Fibroblast of mammary gland (primary cell): Measurements from ENCODE around the gene OR52W1.

Experiments
- DNase-seq: peaks from one replicate; pipeline ENCODE4 v3.0.0-alpha.2; 2010; ENCODE audit warnings: low read depth
- H3K4me3 ChIP-seq: 2 replicates; pipeline ENCODE4 v1.5.1; 2011; ENCODE audit warnings: low read depth, mild to moderate bottlenecking, low read length, moderate library complexity; ENCODE audit not compliant: control insufficient read depth
- TF ChIP-seq, protein P1 (sequence below): conservative IDR thresholded peaks from 2 replicates; pipeline ENCODE4 v1.5.1; 2011; ENCODE audit warnings: low read depth, low read length, inconsistent platforms; ENCODE audit not compliant: control insufficient read depth, insufficient read depth

Gene OR52W1

DNA sequence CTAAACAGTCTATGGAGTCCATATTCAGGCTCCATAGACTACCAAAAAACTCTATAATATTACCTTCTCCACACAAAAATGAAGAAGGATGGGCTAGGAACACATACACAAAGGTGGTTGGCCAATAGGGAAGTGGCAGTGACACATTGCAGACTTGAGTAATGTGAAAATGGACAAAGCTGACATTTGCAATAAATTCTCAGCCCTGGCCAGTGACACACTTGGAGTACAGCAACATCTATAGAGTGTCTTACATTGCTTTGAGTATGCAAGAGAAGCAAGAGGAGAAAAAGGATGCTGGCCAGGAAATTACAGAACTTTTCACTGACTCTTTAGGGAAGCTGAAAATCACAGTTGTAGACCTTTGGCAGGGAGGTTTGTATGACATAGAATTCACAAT lies 7.3 kb upstream of the OR52W1 start:
- TF ChIP-seq, protein P1, sequence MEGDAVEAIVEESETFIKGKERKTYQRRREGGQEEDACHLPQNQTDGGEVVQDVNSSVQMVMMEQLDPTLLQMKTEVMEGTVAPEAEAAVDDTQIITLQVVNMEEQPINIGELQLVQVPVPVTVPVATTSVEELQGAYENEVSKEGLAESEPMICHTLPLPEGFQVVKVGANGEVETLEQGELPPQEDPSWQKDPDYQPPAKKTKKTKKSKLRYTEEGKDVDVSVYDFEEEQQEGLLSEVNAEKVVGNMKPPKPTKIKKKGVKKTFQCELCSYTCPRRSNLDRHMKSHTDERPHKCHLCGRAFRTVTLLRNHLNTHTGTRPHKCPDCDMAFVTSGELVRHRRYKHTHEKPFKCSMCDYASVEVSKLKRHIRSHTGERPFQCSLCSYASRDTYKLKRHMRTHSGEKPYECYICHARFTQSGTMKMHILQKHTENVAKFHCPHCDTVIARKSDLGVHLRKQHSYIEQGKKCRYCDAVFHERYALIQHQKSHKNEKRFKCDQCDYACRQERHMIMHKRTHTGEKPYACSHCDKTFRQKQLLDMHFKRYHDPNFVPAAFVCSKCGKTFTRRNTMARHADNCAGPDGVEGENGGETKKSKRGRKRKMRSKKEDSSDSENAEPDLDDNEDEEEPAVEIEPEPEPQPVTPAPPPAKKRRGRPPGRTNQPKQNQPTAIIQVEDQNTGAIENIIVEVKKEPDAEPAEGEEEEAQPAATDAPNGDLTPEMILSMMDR, result no peak
- H3K4me3 ChIP-seq, result no peak overlapping the region
- DNase-seq, result no peak

DNA sequence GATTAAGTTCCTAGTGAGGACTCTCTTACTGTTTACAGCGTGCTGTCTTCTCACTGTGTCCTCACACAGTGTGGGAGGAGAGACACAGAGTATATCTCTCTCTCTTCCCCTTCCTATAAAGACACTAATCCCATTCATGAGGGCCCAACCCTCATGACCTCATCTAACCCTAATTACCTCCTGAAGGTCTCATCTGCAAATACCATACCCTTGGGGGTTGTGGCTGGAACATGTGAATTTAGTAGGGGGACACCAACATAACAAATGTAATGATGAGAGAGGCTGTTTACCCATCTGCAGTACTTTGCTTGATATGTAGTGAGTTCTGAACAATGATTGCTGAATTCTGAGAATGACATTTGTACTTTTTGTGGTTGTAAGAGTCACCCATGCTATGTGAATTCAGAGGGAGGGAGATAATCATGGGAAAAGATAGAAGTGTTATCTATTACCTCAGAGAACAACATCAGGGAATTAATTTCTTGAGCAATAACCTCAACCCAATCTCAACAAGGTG lies 4.9 kb upstream of the OR52W1 start:
- DNase-seq, result peak; percentile 5
- no peak overlapping the region for H3K4me3 ChIP-seq
- TF ChIP-seq, protein P1, result no peak

DNA sequence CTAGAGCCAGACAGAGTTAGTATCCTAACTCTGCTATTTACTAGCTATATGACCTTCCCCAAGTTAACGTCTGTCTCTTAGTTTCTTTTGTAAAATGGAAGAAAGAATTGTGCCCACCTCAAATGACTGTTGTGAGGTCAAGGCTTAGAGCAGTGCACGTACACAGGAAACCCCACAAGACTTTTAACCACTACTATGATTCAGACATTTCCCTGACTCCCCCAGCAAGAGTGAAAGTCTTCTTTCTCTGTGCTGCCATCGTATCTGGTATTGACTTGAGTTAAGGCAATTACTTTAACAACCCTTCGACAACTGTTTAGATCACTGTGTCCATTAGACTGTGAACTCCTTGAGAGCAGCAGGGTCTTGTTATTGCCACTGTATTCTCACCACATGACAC lies 2.6 kb upstream of the OR52W1 start:
- TF ChIP-seq, protein P1, result no peak
- DNase-seq, result no peak
- H3K4me3 ChIP-seq, result no peak overlapping the region

DNA sequence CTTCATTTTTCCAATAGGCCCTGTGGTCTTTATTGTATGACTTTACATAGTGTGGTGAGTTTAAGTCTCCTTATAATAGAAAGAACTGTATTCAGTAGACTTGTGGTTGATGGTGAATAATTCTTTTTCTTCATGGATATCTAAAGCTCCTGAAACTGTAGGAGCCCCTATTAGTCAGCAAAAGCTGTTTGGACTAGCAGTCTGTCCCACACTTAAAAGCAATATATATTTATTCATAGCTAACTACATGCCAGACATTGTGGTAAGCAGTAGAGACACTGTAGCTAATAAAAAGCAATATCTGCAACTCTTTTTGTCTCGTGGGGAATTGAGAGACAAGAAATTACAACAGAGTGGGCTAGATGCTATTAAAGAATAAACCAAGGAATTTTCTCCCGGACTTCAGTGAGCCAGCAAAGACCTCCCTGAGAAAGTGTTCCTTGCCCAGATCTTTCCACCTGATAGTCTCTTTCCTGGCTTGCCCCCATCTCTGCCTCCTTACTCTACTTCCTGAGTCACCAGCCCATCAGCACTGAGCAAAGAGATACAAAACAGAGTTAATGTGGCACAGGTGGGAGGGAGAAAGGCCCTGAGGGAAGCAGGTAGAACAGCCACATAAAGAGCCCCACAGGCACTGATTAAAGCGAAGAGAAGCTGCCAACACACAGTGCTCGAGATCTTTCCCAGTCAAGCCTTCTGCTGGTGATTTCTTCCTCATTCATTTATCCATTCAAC lies 1.4 kb upstream of the OR52W1 start:
- no peak overlapping the region for H3K4me3 ChIP-seq
- TF ChIP-seq, protein P1, result no peak
- no peak for DNase-seq

DNA sequence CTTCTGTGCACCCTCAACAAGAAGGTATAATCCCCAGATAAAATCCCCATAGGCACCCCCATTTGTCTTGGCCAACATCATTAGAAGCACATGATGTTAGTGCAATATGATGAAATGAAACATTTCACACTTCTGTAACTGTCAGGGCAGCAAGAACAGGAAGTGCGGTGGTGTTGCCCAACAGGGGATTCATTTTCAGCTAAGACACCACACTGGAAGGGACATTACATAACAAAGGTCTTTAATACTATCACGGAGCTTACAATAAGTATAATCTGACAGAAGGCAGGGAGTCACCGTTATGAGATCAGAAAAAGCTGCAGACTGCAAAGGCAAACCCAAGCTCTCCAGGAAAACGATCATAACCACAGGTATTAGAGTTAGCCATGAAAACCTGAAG lies 2.0 kb downstream of the OR52W1 start:
- no peak overlapping the region for H3K4me3 ChIP-seq
- DNase-seq, result no peak
- TF ChIP-seq, protein P1, result no peak

DNA sequence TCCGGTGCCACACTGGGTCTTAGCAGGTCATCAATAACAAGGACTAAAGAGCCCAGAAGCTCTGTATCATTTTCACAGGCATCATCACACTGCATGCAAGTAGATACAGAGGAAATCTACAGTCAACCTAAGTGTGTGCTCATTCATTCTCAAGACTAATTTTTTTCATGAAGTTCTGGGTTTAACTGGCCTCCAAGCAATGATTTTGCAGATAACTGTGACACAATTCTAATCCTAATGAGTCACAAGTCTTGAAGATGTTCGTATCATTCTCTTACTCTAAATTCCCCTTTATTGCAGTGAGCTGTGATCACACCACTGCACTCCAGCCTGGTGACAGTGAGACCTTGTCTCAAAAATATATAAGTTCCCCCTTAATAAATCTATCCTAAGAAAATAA lies 2.5 kb downstream of the OR52W1 start:
- no peak overlapping the region for H3K4me3 ChIP-seq
- peak; percentile 41 for DNase-seq
- TF ChIP-seq, protein P1, result no peak
